GM18517 (cell line): ENCODE results near the gene CALML5.

Experiments
- ATAC-seq: cut with Tn5 transposase; IDR thresholded peaks from one replicate; pipeline ENCODE4 v1.9.1; 2021; ENCODE audit warnings: mild to moderate bottlenecking, moderate library complexity; ENCODE audit not compliant: unreplicated experiment

CALML5 gene

GRCh38 chr10:5502571-5503476 lies 3.5 kb upstream of the CALML5 start:
- no peak for ATAC-seq

DNA sequence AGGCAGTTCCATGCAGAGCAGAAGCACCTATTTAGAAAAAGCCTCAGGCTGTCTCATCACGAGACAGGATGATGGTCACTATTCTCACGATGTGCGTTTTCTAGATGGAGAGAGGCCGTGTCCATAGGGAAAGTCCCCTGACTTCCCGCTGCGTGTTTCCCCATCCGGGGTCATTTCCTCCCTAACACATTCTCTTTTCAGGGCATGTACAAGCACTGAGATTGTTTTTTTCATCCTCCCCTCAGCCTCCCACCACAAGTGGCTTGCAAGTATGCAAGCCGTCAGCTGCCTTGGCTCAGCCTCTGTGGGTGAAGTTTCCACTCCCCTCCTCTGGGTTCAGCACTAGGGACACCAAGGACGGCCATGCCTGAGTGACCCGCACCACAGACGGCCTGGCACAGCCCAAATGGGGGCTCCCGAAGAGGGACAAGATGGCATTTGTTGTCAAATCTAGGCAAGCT lies 2.7 kb upstream of the CALML5 start:
- no peak for ATAC-seq

- no peak for ATAC-seq
Observed at GRCh38 chr10:5500910-5501309, 1.5 kb upstream of the CALML5 start.

- no peak for ATAC-seq
Observed at GRCh38 chr10:5500162-5500670, 846 bp upstream of the CALML5 start.

- ATAC-seq = no peak
Observed at GRCh38 chr10:5498791-5499492, 428 bp downstream of the CALML5 start.

GRCh38 chr10:5497948-5498730 lies 1.2 kb downstream of the CALML5 start:
- no peak for ATAC-seq

DNA sequence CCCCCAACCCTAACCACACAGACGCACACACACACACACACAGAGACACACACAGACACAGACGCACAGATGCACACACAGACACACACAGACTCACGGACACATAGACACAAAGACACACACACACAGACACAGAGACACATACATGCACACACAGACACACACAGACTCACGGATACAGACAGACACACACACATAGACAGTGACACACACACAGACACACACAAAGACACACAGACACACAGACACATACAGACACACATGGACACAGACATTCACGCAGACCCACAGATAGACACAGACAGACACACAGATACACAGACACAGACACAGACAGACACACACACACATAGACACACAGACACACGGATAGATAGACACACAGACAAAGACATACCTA lies 2.1 kb downstream of the CALML5 start:
- no peak for ATAC-seq

GRCh38 chr10:5496261-5497250 lies 2.8 kb downstream of the CALML5 start:
- ATAC-seq = no peak

- no peak for ATAC-seq
Observed at GRCh38 chr10:5494611-5495010, 4.8 kb downstream of the CALML5 start.

GRCh38 chr10:5493691-5494090 lies 5.7 kb downstream of the CALML5 start:
- no peak for ATAC-seq

DNA sequence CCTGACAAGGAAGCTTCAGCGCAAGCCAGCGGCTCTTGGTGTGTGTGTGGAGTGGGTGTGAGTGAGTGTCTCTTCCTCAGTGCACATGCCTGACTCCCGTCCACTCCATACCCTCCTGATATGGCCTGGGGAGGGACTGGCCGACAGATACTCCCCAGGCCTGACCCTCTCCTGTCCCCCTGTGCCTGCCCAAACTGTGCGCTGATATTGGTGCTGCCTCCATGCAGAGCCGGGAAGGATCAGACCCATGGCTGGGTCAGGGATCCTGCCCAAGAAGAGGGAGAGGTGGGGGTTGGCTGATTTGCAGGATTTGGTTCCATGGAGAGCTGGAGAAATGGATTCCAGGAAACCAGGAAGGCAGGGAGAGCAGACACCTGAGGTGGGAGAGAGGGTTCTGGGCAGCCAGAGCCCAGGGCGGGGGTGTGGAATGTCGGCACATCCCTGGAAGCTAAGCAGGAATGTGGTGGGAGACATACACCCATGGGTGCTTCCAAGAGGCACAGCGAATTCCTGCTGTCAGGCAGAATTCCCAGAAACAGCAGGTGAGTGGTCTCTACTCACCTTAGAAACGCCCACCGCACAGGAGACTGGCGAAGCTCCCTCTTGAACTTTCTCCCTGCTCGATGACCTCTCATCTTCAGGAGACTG lies 6.3 kb downstream of the CALML5 start:
- ATAC-seq = no peak

- ATAC-seq = no peak
Observed at GRCh38 chr10:5492322-5492855, 7.0 kb downstream of the CALML5 start.

DNA sequence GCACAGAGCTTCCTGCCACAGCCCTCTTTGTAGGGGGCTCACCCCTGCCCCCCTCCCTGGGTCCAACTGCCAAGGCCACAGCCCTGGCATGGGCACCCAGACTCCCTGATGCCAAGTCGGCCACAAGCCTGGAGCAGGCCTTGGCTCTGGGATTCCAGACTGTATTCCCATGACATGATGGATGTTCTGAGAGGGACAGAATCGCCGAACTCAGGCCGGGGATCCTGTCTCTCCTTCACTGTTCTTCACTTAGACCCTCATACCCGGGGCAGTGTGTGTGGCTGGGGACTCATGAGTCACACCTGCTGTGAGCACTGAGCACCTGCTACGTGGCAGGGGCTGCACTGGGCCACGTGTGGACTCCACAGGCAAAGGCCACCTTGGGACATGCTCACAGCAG lies 7.9 kb downstream of the CALML5 start:
- no peak for ATAC-seq

GRCh38 chr10:5490698-5491464 lies 8.5 kb downstream of the CALML5 start:
- ATAC-seq = no peak

- ATAC-seq = no peak
Observed at GRCh38 chr10:5490032-5490431, 9.3 kb downstream of the CALML5 start.

DNA sequence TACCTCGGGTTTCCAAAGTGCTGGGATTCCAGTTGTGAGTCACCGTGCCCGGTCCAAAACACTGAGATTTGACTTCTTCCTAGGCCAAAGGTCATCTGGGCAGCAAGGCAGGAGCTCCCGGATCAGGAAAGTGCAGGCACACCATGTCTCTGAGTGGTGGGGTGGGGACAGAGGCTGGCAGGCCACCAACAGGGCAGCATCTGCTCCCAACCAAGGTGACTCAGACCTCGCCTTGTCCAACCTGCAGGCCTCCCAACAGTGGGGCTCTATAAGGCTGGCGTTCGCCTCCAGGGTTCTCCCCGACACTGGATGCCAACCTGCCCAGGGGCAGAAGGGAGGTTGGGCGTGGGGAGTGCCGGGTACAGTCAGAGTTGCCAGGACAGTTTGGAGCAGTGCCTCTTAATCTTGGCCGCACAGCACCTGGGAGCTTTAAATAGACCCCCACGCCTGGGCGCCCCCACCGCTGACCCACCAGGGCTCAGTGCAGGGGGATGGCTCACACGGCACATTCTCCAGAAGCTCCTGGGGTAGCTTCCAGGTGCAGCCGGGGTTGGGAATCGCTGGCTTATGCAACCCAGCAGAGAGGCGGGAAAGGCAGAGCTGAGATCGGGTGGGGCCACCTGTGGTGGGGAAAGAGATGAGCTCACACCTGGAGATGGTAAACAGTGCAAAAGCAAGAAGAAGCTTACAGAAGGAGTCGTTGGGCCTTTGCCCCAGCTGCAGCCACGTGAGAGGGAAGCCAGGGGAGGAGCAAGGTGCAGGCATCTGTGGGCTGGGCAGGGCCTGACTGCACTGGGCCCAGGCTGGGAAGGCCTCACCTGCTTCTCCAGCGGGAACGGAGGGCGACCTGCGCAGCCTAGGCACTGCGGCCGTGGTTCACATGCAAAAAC lies 10.9 kb downstream of the CALML5 start:
- ATAC-seq = no peak

DNA sequence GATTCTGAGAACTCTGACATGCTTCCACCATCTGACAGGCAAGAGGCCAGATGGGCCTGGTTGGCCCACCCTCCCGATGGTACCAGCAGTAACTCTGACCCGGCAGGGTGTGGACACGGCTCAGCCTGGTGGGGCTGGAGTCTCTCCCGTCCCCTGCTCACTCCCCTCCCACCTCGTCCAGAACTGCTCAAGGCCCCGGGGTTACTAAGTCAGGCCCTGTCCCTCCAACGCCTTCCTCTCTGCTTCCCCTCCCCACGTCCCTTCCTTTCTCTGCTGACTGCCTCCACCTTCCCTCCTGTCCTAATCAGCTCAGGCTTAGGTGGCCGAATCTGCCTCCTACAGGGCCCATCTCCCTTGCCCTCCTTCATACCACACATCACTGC lies 12.5 kb downstream of the CALML5 start:
- ATAC-seq = no peak
